H1 (cell line): ENCODE results near the gene ADRA2B. TPM values are rescaled to one million over a fixed set of nuclear protein-coding genes. Genes with fewer than 3 reads are reported as not detected.

Experiments
- CHD7 ChIP-seq: fragments of 300-600 bp; sonication (generic); IDR thresholded peaks from 2 replicates; pipeline ENCODE4 v1.7.1; 2012; ENCODE audit warnings: low read length, moderate library complexity, mild to moderate bottlenecking, inconsistent platforms; ENCODE audit not compliant: insufficient replicate concordance
- TCF12 ChIP-seq: IDR thresholded peaks from 2 replicates; pipeline ENCODE4 v1.6.1; 2011; ENCODE audit warnings: low read depth, mild to moderate bottlenecking, low read length
- TEAD4 ChIP-seq: IDR thresholded peaks from 2 replicates; pipeline ENCODE4 v1.6.1; 2012; ENCODE audit warnings: low read depth, low read length, inconsistent platforms, mixed read lengths
- polyA plus RNA-seq, 7 experiments: library from polyadenylated mRNA; depleted of rRNA in 3 of 7; stranded (reverse) in 5 of 7; unstranded in 2 of 7; fragments of >200 nt in 5 of 7; fragments of 200-250 nt in 2 of 7; gene quantifications; 1 replicate in 5 of 7; 2 replicates in 1 of 7; 4 replicates in 1 of 7; pipeline versions ENCODE4 v1.2.1 to v1.2.3, GENCODE V29; 2011 to 2013; ENCODE audit warnings: missing spikeins in 2 of 7, mixed read lengths in 2 of 7
- total RNA-seq: library from RNA; stranded (reverse); fragmentation: NEBNext Ultra II Directional; extraction: Animal tissue kit (Norgen Biotek cat#: 25700); gene quantifications from 2 replicates; pipeline ENCODE4 v1.2.1, GENCODE V29; 2021

The ADRA2B gene
- total and polyA plus RNA-seq, 2 of the 8 experiments (the other 6 are each of a cell fraction or from before 2014, with no cell fraction given), result 5.8 to 6.5 TPM

- TF ChIP-seq CHD7 (no peak), TCF12 (no peak), TEAD4 (no peak)
- TF ChIP-seq, all 59 proteins: peak for 0
These were observed 13.3 kb upstream of the ADRA2B start (continued) for GRCh38 chr2:96129528-96130120.
